ENCODE measurements around the gene SPC25.

SPC25 gene

GRCh38 chr2:168841445-168841844 lies 48.8 kb downstream of the SPC25 start:
- no peak for DNase-seq (ENCODE audit: low read depth)

- DNase-seq (ENCODE audit: low read depth): no peak
Measured at GRCh38 chr2:168835969-168836368, 54.3 kb downstream of the SPC25 start.

- DNase-seq (ENCODE audit: low read depth): no peak
Measured at GRCh38 chr2:168831662-168832061, 58.6 kb downstream of the SPC25 start.

GRCh38 chr2:168830958-168831357 lies 59.3 kb downstream of the SPC25 start:
- DNase-seq (ENCODE audit: low read depth): no peak

- DNase-seq (ENCODE audit: low read depth): no peak
Measured at GRCh38 chr2:168825126-168825525, 65.1 kb downstream of the SPC25 start.

- no peak for DNase-seq (ENCODE audit: low read depth)
Measured at GRCh38 chr2:168821992-168822391, 68.2 kb downstream of the SPC25 start.

GRCh38 chr2:168821577-168821976 lies 68.7 kb downstream of the SPC25 start:
- no peak for DNase-seq (ENCODE audit: low read depth)
